Measurements from ENCODE around the gene TP63. TPM values are rescaled to one million over a fixed set of nuclear protein-coding genes. Genes with fewer than 3 reads are reported as not detected.

The TP63 gene
- total RNA-seq, 1 donor from 2014 or later = 122 TPM

GRCh38 chr3:189629803-189630455 lies 1.3 kb upstream of the TP63 start:
- no peaks in the 10 kb centered on the region for H3K36me3 ChIP-seq (ENCODE audit: control insufficient read depth, insufficient read depth, low read length)
- no peaks in the 10 kb centered on the region for H3K27me3 ChIP-seq (ENCODE audit: control insufficient read depth, insufficient read depth, low read length)
- no peak for TF ChIP-seq CTCF (IDR thresholded peaks at IDR 0.05; ENCODE audit: insufficient read depth, low read length, severe bottlenecking)
- DNase-seq (ENCODE audit: low read depth) = no peak
- H3K4me3 ChIP-seq (ENCODE audit: low read depth, low read length) = no peak overlapping the region
- no peak for FAIRE-seq

- no peak for FAIRE-seq
- no peak overlapping the region for H3K4me3 ChIP-seq (ENCODE audit: low read depth, low read length)
- DNase-seq (ENCODE audit: low read depth) = no peak
- H3K36me3 ChIP-seq (ENCODE audit: control insufficient read depth, insufficient read depth, low read length) = no peaks in the 10 kb centered on the region
- no peak for TF ChIP-seq CTCF (IDR thresholded peaks at IDR 0.05; ENCODE audit: insufficient read depth, low read length, severe bottlenecking)
- H3K27me3 ChIP-seq (ENCODE audit: control insufficient read depth, insufficient read depth, low read length) = no peaks in the 10 kb centered on the region
Measured at GRCh38 chr3:189630767-189631372, 319 bp upstream of the TP63 start.

GRCh38 chr3:189631409-189631808 lies 220 bp downstream of the TP63 start:
- no peak overlapping the region for H3K4me3 ChIP-seq (ENCODE audit: low read depth, low read length)
- no peak for DNase-seq (ENCODE audit: low read depth)
- no peaks in the 10 kb centered on the region for H3K27me3 ChIP-seq (ENCODE audit: control insufficient read depth, insufficient read depth, low read length)
- no peak for TF ChIP-seq CTCF (IDR thresholded peaks at IDR 0.05; ENCODE audit: insufficient read depth, low read length, severe bottlenecking)
- no peaks in the 10 kb centered on the region for H3K36me3 ChIP-seq (ENCODE audit: control insufficient read depth, insufficient read depth, low read length)
- FAIRE-seq = no peak

- no peak for DNase-seq (ENCODE audit: low read depth)
- Histone ChIP-seq H3K27me3 (ENCODE audit: control insufficient read depth, insufficient read depth, low read length) (no peaks in the 10 kb centered on the region), H3K4me3 (ENCODE audit: low read depth, low read length) (no peak overlapping the region), H3K36me3 (ENCODE audit: control insufficient read depth, insufficient read depth, low read length) (no peaks in the 10 kb centered on the region)
- no peak for FAIRE-seq
- TF ChIP-seq CTCF (IDR thresholded peaks at IDR 0.05; ENCODE audit: insufficient read depth, low read length, severe bottlenecking) = no peak
Measured at GRCh38 chr3:189632242-189632641, 1.1 kb downstream of the TP63 start.

- TF ChIP-seq CTCF (IDR thresholded peaks at IDR 0.05; ENCODE audit: insufficient read depth, low read length, severe bottlenecking) = no peak
- Histone ChIP-seq H3K36me3 (ENCODE audit: control insufficient read depth, insufficient read depth, low read length) (no peaks in the 10 kb centered on the region), H3K27me3 (ENCODE audit: control insufficient read depth, insufficient read depth, low read length) (no peaks in the 10 kb centered on the region), H3K4me3 (ENCODE audit: low read depth, low read length) (no peak overlapping the region)
- DNase-seq (ENCODE audit: low read depth) = no peak
- FAIRE-seq = no peak
Measured at GRCh38 chr3:189635339-189635738, 4.2 kb downstream of the TP63 start.

GRCh38 chr3:189636048-189636447 lies 4.9 kb downstream of the TP63 start:
- FAIRE-seq (no peak), DNase-seq (ENCODE audit: low read depth) (no peak)
- Histone ChIP-seq H3K4me3 (ENCODE audit: low read depth, low read length) (no peak overlapping the region), H3K36me3 (ENCODE audit: control insufficient read depth, insufficient read depth, low read length) (no peaks in the 10 kb centered on the region), H3K27me3 (ENCODE audit: control insufficient read depth, insufficient read depth, low read length) (no peaks in the 10 kb centered on the region)
- TF ChIP-seq CTCF (IDR thresholded peaks at IDR 0.05; ENCODE audit: insufficient read depth, low read length, severe bottlenecking) = no peak

Measured in bronchial epithelial cell (primary cell).